GM19239 (cell line): ENCODE measurements around the gene MFAP4.

Experiments used
- DNase-seq: peaks from one replicate; pipeline ENCODE4 v3.0.0; 2011; ENCODE audit warnings: low spot score; ENCODE audit not compliant: insufficient read length
- FAIRE-seq: peaks from 2 replicates; lab custom pipeline; 2011; peaks lifted over from hg19 to GRCh38; lab: Jason Lieb, UNC

MFAP4 gene

GRCh38 chr17:19386974-19387920 is at the start of gene MFAP4:
TSS of gene MFAP4 (minus strand) at chr17:19387190. CDS start at chr17:19387155, 35 bp downstream.
- DNase-seq (no peak), FAIRE-seq (no peak)

GRCh38 chr17:19433727-19434340 is 46.8 kb upstream of the MFAP4 start:
- DNase-seq (no peak), FAIRE-seq (no peak)

GRCh38 chr17:19433255-19433654 is 46.3 kb upstream of the MFAP4 start:
- no peak for FAIRE-seq

GRCh38 chr17:19431691-19432090 is 44.7 kb upstream of the MFAP4 start:
- FAIRE-seq (no peak), DNase-seq (no peak)

More at GRCh38 chr17:19433255-19433654, 46.3 kb upstream of the MFAP4 start:
- no peak for DNase-seq

- DNase-seq: no peak
- no peak for FAIRE-seq
Observed at GRCh38 chr17:19426631-19427030, 39.6 kb upstream of the MFAP4 start.

- DNase-seq (no peak), FAIRE-seq (no peak)
Observed at GRCh38 chr17:19424934-19425868, 38.2 kb upstream of the MFAP4 start.

- no peak for DNase-seq
- FAIRE-seq: no peak
Observed at GRCh38 chr17:19421926-19422325, 34.9 kb upstream of the MFAP4 start.

GRCh38 chr17:19421219-19421618 is 34.2 kb upstream of the MFAP4 start:
- DNase-seq (no peak), FAIRE-seq (no peak)

GRCh38 chr17:19418251-19418992 is 31.4 kb upstream of the MFAP4 start:
- DNase-seq (no peak), FAIRE-seq (no peak)

- DNase-seq: no peak
- no peak for FAIRE-seq
Observed at GRCh38 chr17:19417611-19418010, 30.6 kb upstream of the MFAP4 start.

- FAIRE-seq (no peak), DNase-seq (no peak)
Observed at GRCh38 chr17:19415806-19416775, 29.1 kb upstream of the MFAP4 start.

GRCh38 chr17:19415311-19415710 is 28.3 kb upstream of the MFAP4 start:
- FAIRE-seq (no peak), DNase-seq (no peak)

- no peak for DNase-seq
- FAIRE-seq: no peak
Observed at GRCh38 chr17:19414396-19415280, 27.6 kb upstream of the MFAP4 start.

GRCh38 chr17:19413761-19414160 is 26.8 kb upstream of the MFAP4 start:
- no peak for FAIRE-seq
- DNase-seq: no peak

GRCh38 chr17:19412984-19413383 is 26.0 kb upstream of the MFAP4 start:
- FAIRE-seq (no peak), DNase-seq (no peak)

- DNase-seq (no peak), FAIRE-seq (no peak)
Observed at GRCh38 chr17:19412510-19412909, 25.5 kb upstream of the MFAP4 start.

GRCh38 chr17:19411631-19412030 is 24.6 kb upstream of the MFAP4 start:
- DNase-seq: no peak
- no peak for FAIRE-seq
